Uterus (tissue), 4 donors: ENCODE results near the gene DDX51. TPM values are rescaled to one million over a fixed set of nuclear protein-coding genes. Genes with fewer than 3 reads are reported as not detected.

ENCODE experiments used
- DNase-seq, 2 donors: peaks; one replicate each; pipeline ENCODE4 v3.0.0-alpha.2; 2019 to 2020
- H3K27ac ChIP-seq, 2 donors: fragments of 200-600 bp; sonication (generic); 1 replicate in 1 of 2; 2 replicates in 1 of 2; pipeline ENCODE4 v1.5.1; 2016 to 2018
- H3K27me3 ChIP-seq, 2 donors: fragments of 200-600 bp; sonication (generic); one replicate each; pipeline ENCODE4 v1.5.1; 2018 to 2019; ENCODE audit warnings: control low read depth in 1 of 2
- H3K36me3 ChIP-seq, 2 donors: fragments of 200-600 bp; sonication (generic); one replicate each; pipeline ENCODE4 v1.5.1; 2019; ENCODE audit warnings: control low read depth in 1 of 2
- H3K4me1 ChIP-seq, 2 donors: fragments of 200-600 bp; sonication (generic); one replicate each; pipeline ENCODE4 v1.5.1; 2018 to 2019; ENCODE audit warnings: control low read depth in 1 of 2
- H3K4me3 ChIP-seq, 2 donors: fragments of 200-600 bp; sonication (generic); 1 replicate in 1 of 2; 2 replicates in 1 of 2; pipeline ENCODE4 v1.5.1; 2018 to 2019; ENCODE audit warnings: mild to moderate bottlenecking in 1 of 2
- H3K9me3 ChIP-seq, 2 donors: fragments of 200-600 bp; sonication (generic); one replicate each; pipeline ENCODE4 v1.5.1; 2019; ENCODE audit warnings: control low read depth in 1 of 2
- CTCF ChIP-seq, 4 experiments: fragments of 200-600 bp in 2 of 4; fragments of 450-650 bp in 2 of 4; sonication (generic) in 2 of 4; IDR thresholded peaks; one replicate each; pipeline ENCODE4 v1.5.1; 2016 to 2019; ENCODE audit warnings: antibody characterized with exemption in 4 of 4, mild to moderate bottlenecking in 2 of 4, moderate library complexity in 1 of 4
- POLR2A ChIP-seq, 2 donors: fragments of 450-650 bp; IDR thresholded peaks; one replicate each; pipeline ENCODE4 v1.6.1; 2016; ENCODE audit warnings: antibody characterized with exemption in 2 of 2, mild to moderate bottlenecking in 1 of 2, moderate library complexity in 1 of 2
- intact Hi-C: fragments of 100-400 bp; cut with DNase I; formaldehyde crosslinking; loops from one replicate; pipeline ENCODE4 v1.15.1; 2023; ENCODE audit warnings: low total_unique reads
- total RNA-seq, 4 donors: library from RNA; depleted of rRNA in 3 of 4; stranded (reverse); fragments of >200 nt in 3 of 4; gene quantifications; one replicate each; pipeline versions ENCODE4 v1.1.0 to v1.2.4, GENCODE V29; 2014 to 2023
- donor health status: DM: yes; HTN: yes; CAD: no.

Gene DDX51
- total RNA-seq, 4 donors from 2014 or later = 7.9 to 53.3 (median 16.6) TPM

DNA sequence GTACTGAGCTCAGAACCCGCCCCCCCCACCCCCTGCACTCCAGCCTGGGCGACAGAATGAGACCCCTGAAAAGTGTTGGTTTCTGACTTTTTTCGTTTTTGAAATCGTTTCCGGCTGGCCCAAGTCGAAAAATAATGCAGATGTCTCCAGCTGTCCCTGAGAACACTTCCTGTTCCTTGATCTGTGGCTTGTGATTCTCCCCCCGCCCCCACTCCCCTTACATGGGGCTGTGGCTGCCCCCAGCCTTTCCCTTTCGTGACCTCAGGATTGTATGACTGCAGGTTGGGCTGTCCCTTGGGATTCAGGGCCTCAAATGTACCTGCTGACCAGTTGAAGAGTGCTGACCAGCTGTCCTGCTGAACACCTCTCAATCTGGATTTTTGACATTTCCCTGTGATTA lies 34.2 kb upstream of the DDX51 start:
- no peak overlapping the region for H3K4me3 ChIP-seq
- no peaks in the 10 kb centered on the region for H3K4me1 ChIP-seq
- H3K27me3 ChIP-seq = peaks cover 0 to 34% of the 10 kb centered on the region in 2 donors
- H3K36me3 ChIP-seq = no peaks in the 10 kb centered on the region
- intact Hi-C loops = no loop called here
- DNase-seq = no peak
- TF ChIP-seq POLR2A (IDR thresholded peaks at IDR 0.05) = no peak
- TF ChIP-seq CTCF (IDR thresholded peaks at IDR 0.05) = no peak
- H3K27ac ChIP-seq = no peak overlapping the region
- no peaks in the 10 kb centered on the region for H3K9me3 ChIP-seq

GRCh38 chr12:132176920-132177551 lies 32.9 kb upstream of the DDX51 start:
- no peaks in the 10 kb centered on the region for H3K4me1 ChIP-seq

DNA sequence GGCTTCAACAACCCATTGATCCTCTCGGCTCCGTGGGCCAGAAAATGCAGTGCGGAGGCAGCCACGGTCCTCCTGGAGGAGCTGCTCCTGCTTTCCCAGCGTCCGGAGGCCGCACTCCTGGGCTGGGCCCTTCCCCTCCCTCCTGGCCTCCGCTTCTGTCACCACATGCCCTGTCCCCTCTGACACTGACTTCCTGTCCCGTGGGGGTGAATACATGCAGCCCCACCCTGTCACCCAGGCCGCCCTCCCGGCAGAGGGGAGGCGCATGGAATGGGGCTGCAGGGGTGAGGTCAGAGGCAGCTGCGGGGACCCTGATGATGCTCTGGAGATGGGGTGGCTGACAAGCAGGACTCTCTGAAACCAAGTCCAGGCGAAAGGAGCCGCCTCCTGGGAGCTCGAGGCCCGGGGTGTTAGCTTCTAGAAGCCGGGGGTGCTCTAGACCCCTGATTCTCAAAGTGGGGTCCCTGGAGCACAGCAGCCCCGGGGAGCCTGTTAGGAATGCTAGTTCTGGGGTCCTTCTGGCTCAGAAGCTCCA lies 32.3 kb upstream of the DDX51 start:
- no peak overlapping the region for H3K4me3 ChIP-seq
- H3K9me3 ChIP-seq = no peaks in the 10 kb centered on the region
- H3K27me3 ChIP-seq = peaks cover 0 to 42% of the 10 kb centered on the region in 2 donors
- no peaks in the 10 kb centered on the region for H3K36me3 ChIP-seq
- TF ChIP-seq POLR2A (IDR thresholded peaks at IDR 0.05) (no peak), CTCF (IDR thresholded peaks at IDR 0.05) (no peak)
- intact Hi-C loops = no loop called here
- no peak overlapping the region for H3K27ac ChIP-seq
- H3K4me1 ChIP-seq = no peaks in the 10 kb centered on the region
- no peak for DNase-seq

More at GRCh38 chr12:132176920-132177551, 32.9 kb upstream of the DDX51 start:
- Histone ChIP-seq H3K27me3 (peaks cover 0 to 42% of the 10 kb centered on the region in 2 donors), H3K4me3 (no peak overlapping the region), H3K36me3 (no peaks in the 10 kb centered on the region), H3K9me3 (no peaks in the 10 kb centered on the region), H3K27ac (no peak overlapping the region)
- intact Hi-C loops = no loop called here
- DNase-seq = no peak
- TF ChIP-seq CTCF (IDR thresholded peaks at IDR 0.05) = no peak
- no peak for TF ChIP-seq POLR2A (IDR thresholded peaks at IDR 0.05)

DNA sequence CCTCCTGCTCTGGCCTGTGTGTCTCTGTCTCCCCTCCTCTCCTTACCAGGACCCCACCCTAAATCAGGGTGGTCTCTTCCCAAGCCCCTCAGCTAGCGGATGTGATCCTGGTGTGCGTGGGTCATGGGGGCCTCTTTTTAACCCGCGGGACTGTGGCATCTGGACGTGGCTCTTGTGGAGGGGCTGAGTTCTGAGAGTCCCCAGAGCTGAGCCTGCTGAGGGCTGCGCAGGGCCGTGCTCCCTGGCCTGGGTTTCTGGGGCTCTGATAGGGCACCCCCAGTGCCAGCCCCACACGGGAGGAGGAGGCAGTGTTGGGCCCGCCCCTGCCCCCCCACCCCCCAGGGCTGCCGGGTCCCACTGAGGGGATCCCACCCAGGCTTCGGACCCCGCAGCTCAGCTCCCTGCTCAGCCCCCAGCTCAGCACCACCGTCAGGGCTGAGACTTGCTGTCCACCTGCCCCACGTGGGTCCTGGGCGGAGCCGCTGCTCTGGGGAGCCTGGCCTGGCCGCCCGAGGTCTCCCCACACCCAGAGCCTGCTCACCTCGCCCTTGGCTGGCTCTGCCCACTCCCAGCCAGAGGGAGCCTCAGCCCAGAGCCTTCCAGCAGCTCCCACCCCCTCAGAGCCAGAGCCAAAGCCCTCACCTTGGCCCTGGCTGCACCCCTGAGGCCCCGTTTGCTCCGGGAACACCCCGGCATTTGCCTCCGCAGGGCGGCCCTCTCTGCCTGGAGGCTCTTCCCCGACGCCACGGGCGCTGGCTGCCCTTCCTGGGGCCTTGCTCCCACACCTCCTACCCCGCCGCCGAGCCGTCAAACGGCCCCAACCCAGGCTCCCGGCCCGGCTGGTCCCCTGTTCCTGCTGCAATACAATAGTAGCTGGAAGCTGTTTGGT lies 31.6 kb upstream of the DDX51 start:
- no peak overlapping the region for H3K4me3 ChIP-seq
- TF ChIP-seq POLR2A (IDR thresholded peaks at IDR 0.05) = no peak
- no peak for TF ChIP-seq CTCF (IDR thresholded peaks at IDR 0.05)
- H3K36me3 ChIP-seq = no peaks in the 10 kb centered on the region
- intact Hi-C loops = no loop called here
- no peak overlapping the region for H3K27ac ChIP-seq
- no peaks in the 10 kb centered on the region for H3K9me3 ChIP-seq
- DNase-seq = no peak
- peaks cover 0 to 45% of the 10 kb centered on the region in 2 donors for H3K27me3 ChIP-seq
- no peaks in the 10 kb centered on the region for H3K4me1 ChIP-seq
